GM13977 (cell line): Measurements from ENCODE around the gene DHRS7.

Experiments
- DNase-seq: peaks from one replicate; pipeline ENCODE4 v3.0.0; 2012; ENCODE audit warnings: low spot score
- CTCF ChIP-seq: IDR thresholded peaks from 2 replicates; pipeline ENCODE4 v1.5.1; 2012; ENCODE audit warnings: mild to moderate bottlenecking, control low read depth; ENCODE audit not compliant: insufficient read depth; ENCODE audit errors: extremely low read depth, missing control alignments
- in situ Hi-C: fragments of 300-500 bp; cut with MboI; formaldehyde crosslinking; loops from one replicate; pipeline ENCODE4 v1.12.0; 2022; ENCODE audit warnings: low sequenced_read_pairs, low pct_unique_long_range_greater_than_20kb, mixed read lengths, inconsistent platforms; ENCODE audit not compliant: unreplicated experiment

The DHRS7 gene, protein sequence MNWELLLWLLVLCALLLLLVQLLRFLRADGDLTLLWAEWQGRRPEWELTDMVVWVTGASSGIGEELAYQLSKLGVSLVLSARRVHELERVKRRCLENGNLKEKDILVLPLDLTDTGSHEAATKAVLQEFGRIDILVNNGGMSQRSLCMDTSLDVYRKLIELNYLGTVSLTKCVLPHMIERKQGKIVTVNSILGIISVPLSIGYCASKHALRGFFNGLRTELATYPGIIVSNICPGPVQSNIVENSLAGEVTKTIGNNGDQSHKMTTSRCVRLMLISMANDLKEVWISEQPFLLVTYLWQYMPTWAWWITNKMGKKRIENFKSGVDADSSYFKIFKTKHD

GRCh38 chr14:60164712-60165546 is at the start of gene DHRS7:
Gene DHRS7 (minus strand): TSS chr14:60165398. CDS start chr14:60165309, 89 bp downstream.
- peak; percentile 87 for DNase-seq
- in situ Hi-C loops = no loop called here
- peak; percentile 63 for TF ChIP-seq CTCF

GRCh38 chr14:60214415-60215126 is 49.4 kb upstream of the DHRS7 start:
- TF ChIP-seq CTCF = no peak

DNA sequence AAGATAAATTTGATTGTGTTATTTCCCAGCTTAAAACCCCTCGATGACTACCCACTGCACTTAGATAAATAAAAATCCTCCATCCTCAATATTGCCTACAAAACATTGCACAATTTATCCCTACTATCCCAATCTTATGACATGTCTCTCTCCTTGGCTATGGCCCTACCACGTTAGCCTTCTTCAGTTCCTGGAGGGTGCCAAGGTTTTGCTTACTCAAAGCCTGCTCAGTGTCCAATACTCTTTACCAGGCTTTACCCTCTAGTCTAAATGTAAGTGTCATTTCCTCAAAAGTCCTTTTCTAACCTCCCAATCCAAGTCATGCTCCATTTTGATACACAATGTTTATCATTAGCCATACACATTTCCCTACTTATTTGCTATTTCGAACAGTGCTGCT is 48.8 kb upstream of the DHRS7 start:
- no peak for DNase-seq
- no peak for TF ChIP-seq CTCF
- in situ Hi-C loops = no loop called here

More at GRCh38 chr14:60214415-60215126, 49.4 kb upstream of the DHRS7 start:
- in situ Hi-C loops = no loop called here
- no peak for DNase-seq

GRCh38 chr14:60212503-60213371 is 47.5 kb upstream of the DHRS7 start:
- TF ChIP-seq CTCF = no peak
- peak; percentile 32 for DNase-seq
- in situ Hi-C loops = no loop called here

GRCh38 chr14:60211153-60211552 is 46.0 kb upstream of the DHRS7 start:
- DNase-seq = no peak
- TF ChIP-seq CTCF = no peak

More at GRCh38 chr14:60211153-60211552, 46.0 kb upstream of the DHRS7 start:
- in situ Hi-C loops = no loop called here
